ENCODE results near the gene CELF2.

DNA sequence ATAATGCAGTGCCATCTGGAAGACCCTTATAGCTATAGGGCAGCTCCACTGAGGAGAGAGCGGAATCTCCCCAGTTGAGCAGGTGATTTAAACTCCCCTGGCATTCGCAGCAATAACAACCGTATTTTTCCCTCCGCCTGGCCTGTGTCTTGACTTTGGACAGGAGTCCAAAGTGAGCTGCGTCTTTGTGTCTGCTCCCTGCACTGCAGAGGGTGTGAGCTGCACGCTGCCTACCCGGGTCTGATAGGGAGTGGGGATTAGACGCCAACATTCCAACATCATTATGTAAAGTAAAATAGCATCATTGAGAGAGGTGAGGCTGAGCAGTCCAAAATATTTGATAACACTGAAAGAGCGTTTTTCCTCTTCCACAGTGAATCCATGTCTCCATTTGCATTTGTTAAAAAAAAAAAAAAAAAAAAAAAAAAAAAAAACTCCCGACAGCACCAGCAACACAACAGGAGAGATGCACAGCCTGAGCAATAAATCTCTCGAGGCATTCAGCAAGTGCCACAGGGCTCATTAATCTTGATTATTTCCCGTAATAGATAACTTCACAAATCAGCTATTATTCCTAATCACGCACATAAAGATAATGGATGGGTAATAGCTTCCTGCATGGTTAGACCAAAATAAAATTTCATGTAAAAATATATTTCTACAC, 68.6 kb downstream of the CELF2 start:
- TF ChIP-seq SIN3A (IDR thresholded peaks at IDR 0.05; ENCODE audit: borderline replicate concordance, insufficient read depth, low read length), result no peak
- no peak for TF ChIP-seq POLR2AphosphoS5 (IDR thresholded peaks at IDR 0.05; ENCODE audit: low read depth, low read length)
- TF ChIP-seq TAF1 (IDR thresholded peaks at IDR 0.05; ENCODE audit: borderline replicate concordance, insufficient read depth, low read length), result no peak

Data from PFSK-1 (cell line).